Skeletal muscle tissue (tissue), 4 donors: ENCODE data around the gene FAM3C. TPM values are rescaled to one million over a fixed set of nuclear protein-coding genes. Genes with fewer than 3 reads are reported as not detected.
A peak's percentile ranks its signal among the peaks of the same experiment; 100 is the strongest.
"Not testable (repeated sequence)": the region's sequence is repeated elsewhere in the genome, so short reads cannot be mapped to it uniquely, and the experiment has no call there.

Experiments used
- H3K27ac ChIP-seq: one replicate; pipeline ENCODE4 v1.7.0; 2013; ENCODE audit warnings: mild to moderate bottlenecking, low read depth, low read length, inconsistent platforms
- H3K27me3 ChIP-seq, 3 donors: one replicate each; pipeline ENCODE4 v1.7.0; 2013; ENCODE audit warnings: low read length in 3 of 3; ENCODE audit not compliant: control insufficient read depth in 3 of 3, insufficient read depth in 3 of 3
- H3K36me3 ChIP-seq, 3 donors: one replicate each; pipeline ENCODE4 v1.7.0; 2013; ENCODE audit warnings: low read length in 3 of 3; ENCODE audit not compliant: control insufficient read depth in 3 of 3, insufficient read depth in 3 of 3
- H3K4me1 ChIP-seq, 3 donors: one replicate each; pipeline ENCODE4 v1.7.0; 2013; ENCODE audit warnings: low read length in 3 of 3, mild to moderate bottlenecking in 3 of 3; ENCODE audit not compliant: control insufficient read depth in 3 of 3, insufficient read depth in 3 of 3
- H3K4me3 ChIP-seq, 3 donors: one replicate each; pipeline ENCODE4 v1.7.0; 2013; ENCODE audit warnings: low read length in 3 of 3
- H3K9ac ChIP-seq, 3 donors: one replicate each; pipeline ENCODE4 v1.7.0; 2013; ENCODE audit warnings: low read length in 3 of 3, mild to moderate bottlenecking in 3 of 3, moderate library complexity in 2 of 3, low read depth in 1 of 3
- H3K9me3 ChIP-seq, 3 donors: one replicate each; pipeline ENCODE4 v1.7.0; 2013; ENCODE audit warnings: low read length in 3 of 3; ENCODE audit not compliant: control insufficient read depth in 3 of 3
- total RNA-seq: library from RNA; depleted of rRNA; stranded (reverse); fragments of >200 nt; gene quantifications from one replicate; pipeline ENCODE4 v1.2.3, GENCODE V29; 2014
- donor health status: Osteomylitis.

The FAM3C gene, protein sequence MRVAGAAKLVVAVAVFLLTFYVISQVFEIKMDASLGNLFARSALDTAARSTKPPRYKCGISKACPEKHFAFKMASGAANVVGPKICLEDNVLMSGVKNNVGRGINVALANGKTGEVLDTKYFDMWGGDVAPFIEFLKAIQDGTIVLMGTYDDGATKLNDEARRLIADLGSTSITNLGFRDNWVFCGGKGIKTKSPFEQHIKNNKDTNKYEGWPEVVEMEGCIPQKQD
- 51.1 TPM for total RNA-seq

DNA sequence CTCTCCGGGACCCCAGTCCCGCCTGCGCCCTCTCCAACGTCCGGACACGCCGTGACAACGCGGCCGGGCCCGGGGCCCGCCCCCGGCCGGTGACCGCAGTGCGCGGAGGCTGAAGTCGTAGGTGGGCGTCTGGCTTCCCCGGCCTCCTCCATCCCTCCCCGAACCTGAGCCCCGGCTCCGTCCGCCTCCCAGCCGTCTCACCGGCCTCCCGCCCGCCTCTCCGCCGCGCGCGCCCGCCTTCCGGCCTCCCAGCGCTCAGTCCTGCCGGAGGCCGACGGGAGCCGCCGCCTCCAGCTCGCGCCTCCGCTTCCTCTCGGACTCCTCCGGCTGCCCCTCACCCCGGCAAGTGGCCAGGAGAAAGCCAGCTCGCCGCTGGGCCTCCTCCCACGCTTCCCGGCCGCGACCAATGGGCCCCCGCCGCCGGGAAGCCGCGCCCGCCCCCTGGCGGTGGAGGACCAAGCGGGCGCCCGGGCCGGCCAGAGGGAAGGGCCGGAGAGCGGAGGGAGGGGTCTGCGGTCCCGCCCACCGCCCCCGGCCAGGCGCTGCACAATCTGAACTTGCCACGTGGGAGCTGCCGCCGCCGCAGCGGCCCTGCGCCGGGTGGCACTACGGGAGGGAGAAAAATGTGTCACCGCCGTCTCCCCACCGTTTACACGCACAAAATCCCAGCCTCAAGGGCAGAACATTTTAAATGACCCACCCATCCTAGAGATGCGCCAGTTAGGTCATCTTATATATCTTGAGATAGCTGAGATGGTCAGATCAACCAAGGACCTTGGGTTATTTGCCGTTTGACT, at the start of gene FAM3C:
TSS of gene FAM3C (minus strand) at position 348 of the 797 bp plus-strand sequence. CDS start 13,339 bp downstream, outside the sequence.
- Histone ChIP-seq H3K4me1 (peaks cover 0 to 5% (median 0%) of the 10 kb centered on the region in 3 donors), H3K27me3 (no peaks in the 10 kb centered on the region), H3K4me3 (peak within 1 kb of the TSS; percentile 76 to 85 (median 77)), H3K9ac (peak within 1 kb of the TSS; percentile 75 to 83 (median 75)), H3K36me3 (no peaks in the 10 kb centered on the region), H3K27ac (peak within 1 kb of the TSS; percentile 33), H3K9me3 (no peaks in the 10 kb centered on the region)

DNA sequence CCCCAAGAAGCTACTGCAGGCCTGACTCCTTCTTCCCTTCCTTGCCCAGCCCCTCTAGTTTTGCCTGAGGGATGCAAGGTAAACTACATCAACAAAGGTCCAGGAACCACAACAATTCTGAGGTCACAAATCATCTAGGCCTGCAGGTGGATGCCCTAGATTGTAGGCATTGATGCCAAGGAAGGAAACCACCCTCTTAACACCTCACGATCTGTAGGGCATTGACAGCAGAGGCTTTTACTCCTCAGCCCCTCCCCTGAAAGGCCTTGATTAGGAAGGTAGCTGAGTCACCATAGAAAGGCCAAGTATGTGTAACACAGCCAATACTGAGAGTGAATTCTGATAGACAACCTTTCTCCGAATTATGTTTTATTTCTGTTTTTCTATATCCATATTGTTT, 46.7 kb upstream of the FAM3C start:
- H3K4me3 ChIP-seq, result no peak overlapping the region
- H3K9ac ChIP-seq, result no peak overlapping the region
- no peaks in the 10 kb centered on the region for H3K27me3 ChIP-seq
- H3K27ac ChIP-seq, result no peak overlapping the region
- H3K9me3 ChIP-seq, result no peaks in the 10 kb centered on the region
- no peaks in the 10 kb centered on the region for H3K36me3 ChIP-seq
- peaks cover 0 to 2% (median under 1%) of the 10 kb centered on the region in 3 donors for H3K4me1 ChIP-seq

DNA sequence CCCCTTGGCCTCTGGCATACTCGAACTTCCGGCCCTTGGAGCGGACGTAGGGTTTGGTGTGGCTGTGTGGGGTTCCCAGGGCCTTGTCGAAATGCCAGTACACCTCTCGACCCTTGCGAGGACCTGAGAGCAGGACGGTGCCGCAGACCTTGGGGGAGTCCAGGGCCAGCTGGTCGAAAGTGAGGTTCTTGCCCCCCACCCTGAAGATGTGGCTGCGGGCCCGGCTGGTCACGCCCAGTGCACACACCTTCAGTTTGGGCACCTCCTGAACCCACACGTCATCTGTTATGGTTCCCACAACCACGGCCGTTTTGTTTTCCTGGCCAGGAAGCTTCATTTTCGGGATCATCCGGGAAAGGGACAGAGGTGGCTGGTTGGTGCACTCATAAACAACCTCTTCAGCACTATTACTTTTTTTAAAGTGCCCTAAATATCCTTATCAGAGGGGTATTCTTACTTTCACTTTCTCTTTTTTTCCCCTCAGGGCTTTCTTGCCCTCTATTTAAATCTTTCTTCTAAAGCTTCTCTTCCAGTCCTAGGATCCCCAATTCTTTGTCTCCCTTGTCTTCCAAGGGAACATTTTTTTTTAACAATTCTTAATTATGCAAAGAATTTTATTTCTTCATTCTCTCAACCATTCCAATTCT, 44.9 kb upstream of the FAM3C start:
- no peaks in the 10 kb centered on the region for H3K4me1 ChIP-seq
- no peaks in the 10 kb centered on the region for H3K27me3 ChIP-seq
- no peak overlapping the region for H3K9ac ChIP-seq
- no peaks in the 10 kb centered on the region for H3K36me3 ChIP-seq
- H3K9me3 ChIP-seq, result no peaks in the 10 kb centered on the region
- H3K27ac ChIP-seq, result no peak overlapping the region
- no peak overlapping the region for H3K4me3 ChIP-seq

DNA sequence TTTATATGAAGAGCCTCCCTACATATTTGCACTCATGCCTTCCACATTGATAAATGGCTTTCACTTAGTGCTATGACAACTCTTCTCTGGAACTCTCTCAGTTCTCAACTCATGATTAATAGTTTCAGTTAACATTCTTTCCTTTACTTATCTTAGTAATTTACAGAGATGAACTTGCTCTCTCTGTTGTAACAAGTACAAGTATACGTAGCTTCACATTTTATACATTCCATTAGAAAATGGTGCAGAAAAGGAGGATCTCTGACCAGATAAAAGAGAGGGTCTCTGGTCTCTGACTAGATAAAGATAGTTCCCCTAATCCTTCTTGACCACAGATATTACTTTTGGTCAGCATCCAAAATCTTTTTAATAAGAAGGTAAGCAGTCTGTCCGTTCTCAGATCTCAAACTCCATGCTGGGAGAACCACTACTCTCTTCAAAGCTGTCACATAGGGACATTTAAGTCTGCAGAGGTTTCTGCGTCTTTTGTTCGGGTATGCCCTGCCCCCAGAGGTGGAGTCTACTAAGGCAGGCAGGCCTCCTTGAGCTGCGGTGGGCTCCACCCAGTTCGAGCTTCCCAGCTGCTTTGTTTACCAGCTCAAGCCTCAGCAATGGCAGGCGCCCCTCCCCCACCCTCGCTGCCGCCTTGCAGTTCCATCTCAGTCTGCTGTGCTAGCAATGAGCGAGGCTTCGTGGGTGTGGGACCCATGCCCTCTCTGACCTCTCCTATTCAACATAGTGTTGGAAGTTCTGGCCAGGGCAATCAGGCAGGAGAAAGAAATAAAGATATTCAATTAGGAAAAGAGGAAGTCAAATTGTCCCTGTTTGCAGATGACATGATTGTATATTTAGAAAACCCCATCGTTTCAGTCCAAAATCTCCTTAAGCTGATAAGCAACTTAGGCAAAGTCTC, 42.2 kb upstream of the FAM3C start:
- H3K27ac ChIP-seq, H3K4me1 ChIP-seq, H3K9me3 ChIP-seq, H3K36me3 ChIP-seq, H3K27me3 ChIP-seq: not testable (repeated sequence)
- peak overlapping the region in 1 of 3 donors; percentile 47 for H3K9ac ChIP-seq
- H3K4me3 ChIP-seq, result peak overlapping the region in 1 of 3 donors; percentile 49

DNA sequence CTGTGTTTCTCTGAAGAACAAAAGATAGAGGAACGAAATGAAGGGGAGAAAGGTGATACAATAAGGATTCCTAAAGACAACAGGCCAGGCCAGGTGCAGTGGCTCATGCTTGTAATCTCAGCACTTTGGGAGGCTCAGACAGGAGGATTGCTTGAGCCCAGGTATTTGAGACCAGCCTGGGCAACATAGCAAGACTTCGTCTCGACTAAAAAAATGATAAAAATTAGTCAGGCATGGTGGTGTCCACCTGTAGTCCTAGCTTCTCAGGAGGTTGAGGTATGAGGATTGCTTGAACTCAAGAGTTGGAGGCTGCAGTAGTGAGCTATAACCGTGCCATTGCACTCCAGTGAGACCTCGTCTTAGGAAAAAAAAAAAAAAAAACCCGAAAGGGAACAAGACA, 41.4 kb upstream of the FAM3C start:
- Histone ChIP-seq H3K9me3 (no peaks in the 10 kb centered on the region), H3K4me3 (no peak overlapping the region), H3K27me3 (no peaks in the 10 kb centered on the region), H3K36me3 (no peaks in the 10 kb centered on the region), H3K27ac (no peak overlapping the region), H3K4me1 (no peaks in the 10 kb centered on the region), H3K9ac (no peak overlapping the region)

DNA sequence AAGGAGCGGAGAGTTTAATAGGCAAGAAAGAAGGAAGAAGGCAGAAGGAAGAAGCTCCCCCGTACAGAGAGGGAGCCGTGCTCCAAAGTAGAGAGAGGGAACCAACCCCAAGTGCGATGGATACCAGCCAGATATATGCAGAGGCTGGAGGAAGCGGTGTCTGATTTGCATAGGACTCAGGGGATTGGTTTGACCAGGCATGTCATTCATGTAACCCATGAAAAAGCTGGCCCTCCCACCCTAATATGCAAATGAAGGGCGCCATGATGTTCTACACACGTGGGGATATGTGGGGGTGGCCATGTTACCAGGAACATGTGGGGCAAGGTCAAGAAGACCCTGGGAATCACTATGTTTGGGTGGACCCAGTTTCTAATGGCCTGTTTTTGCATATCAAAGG, 40.6 kb upstream of the FAM3C start:
- Histone ChIP-seq H3K9me3 (no peaks in the 10 kb centered on the region), H3K27ac (no peak overlapping the region), H3K4me1 (no peaks in the 10 kb centered on the region), H3K4me3 (no peak overlapping the region), H3K9ac (no peak overlapping the region), H3K27me3 (no peaks in the 10 kb centered on the region), H3K36me3 (no peaks in the 10 kb centered on the region)

DNA sequence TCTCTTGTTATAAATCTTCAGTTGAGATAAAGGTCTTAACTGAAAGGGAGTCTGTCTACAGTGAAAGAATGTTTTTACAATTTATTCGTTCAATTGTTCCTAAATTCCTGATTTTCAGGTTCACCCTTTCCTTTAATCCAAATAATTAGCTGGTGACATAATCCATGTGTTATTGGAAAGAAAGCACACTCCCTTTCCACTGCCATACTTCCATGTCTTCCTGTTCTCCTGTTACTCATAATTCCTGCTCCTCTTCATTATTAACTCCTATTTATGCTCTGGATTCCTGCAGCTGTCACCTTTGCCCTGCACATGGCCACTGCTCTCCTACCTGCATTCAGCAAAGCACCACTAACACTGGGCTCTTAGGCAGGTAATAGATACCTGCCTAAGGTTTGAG, 40.0 kb upstream of the FAM3C start:
- Histone ChIP-seq H3K9ac (no peak overlapping the region), H3K36me3 (no peaks in the 10 kb centered on the region), H3K4me3 (no peak overlapping the region), H3K4me1 (no peaks in the 10 kb centered on the region), H3K27me3 (no peaks in the 10 kb centered on the region), H3K27ac (no peak overlapping the region), H3K9me3 (no peaks in the 10 kb centered on the region)

DNA sequence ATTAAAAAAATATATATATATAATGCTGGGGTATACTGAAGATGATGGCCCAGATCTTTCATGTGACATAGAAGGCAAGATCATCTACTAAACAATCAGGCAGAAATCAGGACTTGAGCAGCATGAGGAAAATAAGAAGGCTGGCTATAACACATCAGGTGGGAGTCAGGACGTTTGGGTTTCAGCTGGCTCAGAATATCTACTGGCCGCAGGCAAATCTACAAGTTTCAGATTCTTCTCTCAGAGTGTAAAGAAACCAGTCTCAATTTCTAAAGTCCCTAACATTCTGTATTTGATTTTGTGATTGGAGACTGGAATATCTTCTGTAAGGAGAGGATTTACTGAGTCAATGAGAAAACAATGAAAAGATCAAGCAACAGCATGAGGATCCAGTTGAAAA, 37.7 kb upstream of the FAM3C start:
- Histone ChIP-seq H3K27me3 (no peaks in the 10 kb centered on the region), H3K27ac (no peak overlapping the region), H3K9ac (no peak overlapping the region), H3K4me3 (no peak overlapping the region), H3K9me3 (no peaks in the 10 kb centered on the region), H3K4me1 (no peaks in the 10 kb centered on the region), H3K36me3 (no peaks in the 10 kb centered on the region)

DNA sequence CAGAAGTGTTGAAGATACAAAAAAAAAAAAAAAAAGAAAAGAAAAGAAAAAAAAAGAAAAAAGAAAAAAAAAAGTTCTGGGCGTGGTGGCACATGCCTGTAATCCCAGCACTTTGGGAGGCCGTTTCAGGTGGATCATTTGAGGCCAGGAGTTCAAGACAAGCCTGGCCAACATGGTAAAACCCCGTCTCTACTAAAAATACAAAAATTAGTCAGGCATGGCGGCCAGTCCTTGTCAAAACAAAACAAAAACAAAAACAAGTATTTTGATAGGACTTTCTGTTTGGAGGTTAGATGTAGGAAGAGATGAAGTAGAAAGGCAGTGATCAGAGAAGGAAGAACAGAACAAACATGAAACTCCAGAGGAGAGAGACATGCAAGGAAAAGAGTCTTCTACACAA, 36.4 kb upstream of the FAM3C start:
- not testable (repeated sequence) for H3K9me3 ChIP-seq, H3K36me3 ChIP-seq, H3K4me3 ChIP-seq, H3K27me3 ChIP-seq, H3K27ac ChIP-seq, H3K4me1 ChIP-seq, H3K9ac ChIP-seq
